ENCODE data around the gene AASDH. TPM values are rescaled to one million over a fixed set of nuclear protein-coding genes. Genes with fewer than 3 reads are reported as not detected.

AASDH gene
- total RNA-seq, 1 donor, result 16.3 TPM

DNA sequence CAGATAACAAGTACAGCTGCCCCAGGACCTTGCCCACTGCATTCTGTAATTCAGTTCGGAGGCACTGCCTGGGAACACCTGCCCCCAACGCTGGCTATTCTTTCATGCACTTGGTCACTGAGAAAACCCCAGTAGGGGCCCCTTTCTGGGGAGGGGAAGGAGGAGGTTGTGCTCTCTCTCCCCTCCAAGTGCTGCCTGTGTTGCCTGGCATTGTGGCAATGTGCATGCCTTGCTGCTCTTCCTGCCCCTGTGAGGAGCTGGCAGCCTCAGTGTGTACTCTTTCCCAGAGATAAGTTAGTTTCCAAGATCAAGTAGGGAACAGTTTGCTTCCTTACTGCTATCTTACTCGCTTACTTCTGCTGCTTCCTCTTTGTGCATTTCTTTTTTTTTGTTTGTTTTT, 90.8 kb downstream of the AASDH start:
- H3K4me3 ChIP-seq (ENCODE audit: low read length), result no peak overlapping the region
- H3K4me1 ChIP-seq (ENCODE audit: insufficient read depth, low read length), result peaks cover 3% of the 10 kb centered on the region
- no peaks in the 10 kb centered on the region for H3K27me3 ChIP-seq (ENCODE audit: insufficient read depth, low read length)
- H3K9me3 ChIP-seq (ENCODE audit: low read depth, low read length), result no peaks in the 10 kb centered on the region

DNA sequence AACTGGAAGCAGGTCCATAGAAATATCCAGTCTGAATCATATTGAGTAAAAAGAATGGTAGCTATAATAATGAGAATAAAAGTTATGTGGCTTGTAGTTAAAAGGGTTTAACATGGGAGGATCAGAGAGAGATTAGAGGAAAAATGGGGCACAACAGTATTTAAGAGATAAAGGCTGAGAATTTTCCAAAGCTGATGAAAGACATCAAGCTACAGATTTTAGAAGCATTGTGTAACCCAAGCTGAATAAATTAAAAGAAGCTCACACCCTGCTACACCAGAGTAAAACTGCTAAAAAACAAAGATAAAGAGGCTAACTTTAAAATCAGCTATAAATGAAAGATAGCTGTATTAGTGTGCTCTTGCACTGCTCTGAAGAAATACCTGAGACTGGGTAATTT, 94.2 kb downstream of the AASDH start:
- Histone ChIP-seq H3K4me3 (ENCODE audit: low read length) (no peak overlapping the region), H3K27me3 (ENCODE audit: insufficient read depth, low read length) (no peaks in the 10 kb centered on the region), H3K9me3 (ENCODE audit: low read depth, low read length) (no peaks in the 10 kb centered on the region), H3K4me1 (ENCODE audit: insufficient read depth, low read length) (no peaks in the 10 kb centered on the region)

DNA sequence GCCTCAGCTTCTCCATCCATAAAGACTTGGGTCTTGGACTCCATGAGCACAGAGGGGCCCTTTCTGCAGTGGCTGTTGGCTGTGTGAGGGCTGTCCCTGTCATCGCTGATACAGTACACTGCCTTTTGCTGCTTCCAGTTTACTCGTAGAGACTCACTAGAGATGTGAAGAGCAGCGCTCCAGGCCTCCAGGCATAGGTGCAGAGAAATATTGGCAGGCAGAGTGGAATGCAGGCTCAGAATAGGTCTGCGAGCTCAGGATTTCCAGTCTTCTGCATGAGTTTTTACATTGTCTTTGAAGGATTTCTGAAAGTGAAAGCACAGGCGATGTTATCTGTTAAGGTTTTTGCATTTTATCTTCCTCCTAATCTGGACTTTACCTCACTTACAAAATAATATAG, 97.4 kb downstream of the AASDH start:
- no peak overlapping the region for H3K4me3 ChIP-seq (ENCODE audit: low read length)
- H3K4me1 ChIP-seq (ENCODE audit: insufficient read depth, low read length), result no peaks in the 10 kb centered on the region
- no peaks in the 10 kb centered on the region for H3K27me3 ChIP-seq (ENCODE audit: insufficient read depth, low read length)
- H3K9me3 ChIP-seq (ENCODE audit: low read depth, low read length), result no peaks in the 10 kb centered on the region

- no peaks in the 10 kb centered on the region for H3K27me3 ChIP-seq (ENCODE audit: insufficient read depth, low read length)
- H3K4me3 ChIP-seq (ENCODE audit: low read length), result no peak overlapping the region
- no peaks in the 10 kb centered on the region for H3K9me3 ChIP-seq (ENCODE audit: low read depth, low read length)
- H3K4me1 ChIP-seq (ENCODE audit: insufficient read depth, low read length), result no peaks in the 10 kb centered on the region
Observed at GRCh38 chr4:56288663-56289062, 98.6 kb downstream of the AASDH start.

Other genes starting within 250 kb of the AASDH start
- 5.4 TPM for gene PPAT, start 48.1 kb upstream of the AASDH start, total RNA-seq
- 8.0 TPM for gene PAICS, start 48.8 kb upstream of the AASDH start, total RNA-seq
- 104 TPM for gene SRP72, start 80.1 kb upstream of the AASDH start, total RNA-seq
- gene ARL9, start 118.3 kb upstream of the AASDH start, total RNA-seq, result 0.21 TPM